SK-MEL-5 (cell line): ENCODE measurements around the gene MTMR3. TPM values are rescaled to one million over a fixed set of nuclear protein-coding genes. Genes with fewer than 3 reads are reported as not detected.

Experiments used
- DNase-seq: peaks from one replicate; pipeline ENCODE4 v3.0.0-alpha.2; 2016; ENCODE audit warnings: low read depth, low spot score
- in situ Hi-C: cut with HindIII; loops from 2 replicates; pipeline ENCODE4 v1.10.0; 2016; ENCODE audit warnings: low sequenced_read_pairs, high pct_unique_total_duplicates, low pct_unique_long_range_greater_than_20kb
- total RNA-seq: library from RNA; depleted of rRNA; stranded (reverse); fragments of >200 nt; shearing (Covaris generic); gene quantifications from 2 replicates; pipeline ENCODE4 v1.2.3, GENCODE V29; 2014

MTMR3 gene
- total RNA-seq, 1 experiment from 2014 or later, result 15.7 TPM

- in situ Hi-C loops, result no loop called here
- DNase-seq, result peak; percentile 86
Observed at GRCh38 chr22:30005213-30005857, 122.4 kb downstream of the MTMR3 start.

- in situ Hi-C loops, result no loop called here
- DNase-seq, result peak; percentile 71
Observed at GRCh38 chr22:30007361-30007760, 124.4 kb downstream of the MTMR3 start.

GRCh38 chr22:30008401-30008800 is 125.4 kb downstream of the MTMR3 start:
- no peak for DNase-seq
- in situ Hi-C loops, result no loop called here

- DNase-seq, result no peak
- in situ Hi-C loops, result no loop called here
Observed at GRCh38 chr22:30009478-30009877, 126.5 kb downstream of the MTMR3 start.

GRCh38 chr22:30010789-30011405 is 127.9 kb downstream of the MTMR3 start:
- in situ Hi-C loops, result no loop called here
- no peak for DNase-seq

- no peak for DNase-seq
- in situ Hi-C loops, result no loop called here
Observed at GRCh38 chr22:30013201-30013600, 130.2 kb downstream of the MTMR3 start.

- DNase-seq, result peak; percentile 33
- in situ Hi-C loops, result no loop called here
Observed at GRCh38 chr22:30014244-30014643, 131.3 kb downstream of the MTMR3 start.

GRCh38 chr22:30015229-30015797 is 132.3 kb downstream of the MTMR3 start:
- DNase-seq, result no peak
- in situ Hi-C loops, result no loop called here

- no peak for DNase-seq
- in situ Hi-C loops, result no loop called here
Observed at GRCh38 chr22:30015846-30016245, 132.9 kb downstream of the MTMR3 start.

GRCh38 chr22:30016596-30016995 is 133.6 kb downstream of the MTMR3 start:
- in situ Hi-C loops, result no loop called here
- DNase-seq, result no peak

GRCh38 chr22:30017375-30018223 is 134.6 kb downstream of the MTMR3 start:
- no peak for DNase-seq
- in situ Hi-C loops, result no loop called here

- no peak for DNase-seq
- in situ Hi-C loops, result no loop called here
Observed at GRCh38 chr22:30020511-30020910, 137.5 kb downstream of the MTMR3 start.

- no peak for DNase-seq
- in situ Hi-C loops, result no loop called here
Observed at GRCh38 chr22:30021338-30021737, 138.4 kb downstream of the MTMR3 start.

GRCh38 chr22:30021881-30022619 is 139.1 kb downstream of the MTMR3 start:
- in situ Hi-C loops, result no loop called here
- DNase-seq, result no peak

GRCh38 chr22:30023099-30023660 is 140.2 kb downstream of the MTMR3 start:
- DNase-seq, result no peak
- in situ Hi-C loops, result no loop called here

- DNase-seq, result no peak
- in situ Hi-C loops, result no loop called here
Observed at GRCh38 chr22:30024231-30024630, 141.3 kb downstream of the MTMR3 start.

GRCh38 chr22:30025221-30025620 is 142.2 kb downstream of the MTMR3 start:
- no peak for DNase-seq
- in situ Hi-C loops, result no loop called here
